B cell (primary cell): ENCODE measurements around the gene CD151. TPM values are rescaled to one million over a fixed set of nuclear protein-coding genes. Genes with fewer than 3 reads are reported as not detected.

Source experiments
- ATAC-seq: fragments of 200-7000 bp; cut with Tn5 transposase; one replicate; pipeline ENCODE4 v1.10.0; 2021; ENCODE audit warnings: low read depth, mild to moderate bottlenecking, moderate number of reproducible peaks, moderate library complexity
- CTCF ChIA-PET: fragments of 350-600 bp; sonication (Branson Sonifier 250); formaldehyde crosslinking; loops from one replicate; lab custom pipeline; 2021; ENCODE audit warnings: antibody characterized with exemption, inconsistent platforms; lab: Charles Lee
- POLR2A ChIA-PET: fragments of 350-600 bp; sonication (Branson Sonifier 250); formaldehyde crosslinking; loops from one replicate; lab custom pipeline; 2021; ENCODE audit warnings: antibody characterized with exemption; lab: Charles Lee
- DNase-seq: peaks from one replicate; pipeline ENCODE4 v3.0.0; 2013
- H2AFZ ChIP-seq: 2 replicates; pipeline ENCODE4 v1.6.1; 2012; ENCODE audit warnings: mild to moderate bottlenecking, low read depth, low read length; ENCODE audit not compliant: insufficient read depth, poor library complexity, severe bottlenecking
- H3K27ac ChIP-seq, 2 donors: 1 replicate in 1 of 2; 2 replicates in 1 of 2; pipeline ENCODE4 v1.5.1; 2012 to 2013; ENCODE audit warnings: low read length in 2 of 2, mild to moderate bottlenecking in 2 of 2, moderate library complexity in 1 of 2
- H3K27me3 ChIP-seq, 4 experiments: fragments of 200-600 bp in 1 of 4; sonication (generic) in 1 of 4; replicated peaks in 1 of 4; 1 replicate in 2 of 4; 2 replicates in 2 of 4; pipeline versions ENCODE4 v1.6.1 to v1.7.0; 2013 to 2016; ENCODE audit warnings: low read length in 3 of 4, mild to moderate bottlenecking in 2 of 4, mixed read lengths in 1 of 4, moderate library complexity in 1 of 4; ENCODE audit not compliant: insufficient read depth in 4 of 4, control insufficient read depth in 3 of 4; ENCODE audit errors: control extremely low read depth in 1 of 4
- H3K36me3 ChIP-seq, 2 experiments: replicated peaks in 1 of 2; 1 replicate in 1 of 2; 2 replicates in 1 of 2; pipeline versions ENCODE4 v1.6.1 to v1.7.1; 2013; ENCODE audit warnings: low read length in 1 of 2; ENCODE audit not compliant: insufficient read depth in 2 of 2, control insufficient read depth in 1 of 2; ENCODE audit errors: control extremely low read depth in 1 of 2, extremely low read depth in 1 of 2
- H3K4me1 ChIP-seq, 2 donors: fragments of 200-600 bp in 1 of 2; sonication (generic) in 1 of 2; 1 replicate in 1 of 2; 2 replicates in 1 of 2; pipeline versions ENCODE4 v1.5.1 to v1.6.1; 2013 to 2017; ENCODE audit warnings: low read length in 2 of 2; ENCODE audit not compliant: control insufficient read depth in 2 of 2, insufficient read depth in 2 of 2
- H3K4me2 ChIP-seq: replicated peaks from 2 replicates; pipeline ENCODE3; 2012; ENCODE audit warnings: mild to moderate bottlenecking, low read depth, low read length; ENCODE audit not compliant: poor library complexity, severe bottlenecking
- H3K4me3 ChIP-seq, 5 experiments: fragments of 200-600 bp in 1 of 5; sonication (generic) in 1 of 5; 1 replicate in 3 of 5; 2 replicates in 2 of 5; pipeline versions ENCODE4 v1.5.1 to v1.7.0; 2011 to 2016; ENCODE audit warnings: low read length in 4 of 5, mild to moderate bottlenecking in 4 of 5, low read depth in 2 of 5, control low read depth in 1 of 5, moderate library complexity in 1 of 5; ENCODE audit not compliant: insufficient read depth in 1 of 5; ENCODE audit errors: control extremely low read depth in 1 of 5, extremely low read depth in 1 of 5
- H3K79me2 ChIP-seq: fragments of 200-600 bp; sonication (generic); one replicate; pipeline ENCODE4 v1.6.0; 2016; ENCODE audit warnings: low read length; ENCODE audit not compliant: control insufficient read depth, insufficient read depth
- H3K9ac ChIP-seq: fragments of 200-600 bp; sonication (generic); 2 replicates; pipeline ENCODE4 v1.6.1; 2017; ENCODE audit warnings: mild to moderate bottlenecking, low read length, moderate library complexity
- H3K9me3 ChIP-seq, 3 donors: one replicate each; pipeline versions ENCODE4 v1.6.1 to v1.7.1; 2013; ENCODE audit warnings: low read length in 2 of 3; ENCODE audit not compliant: control insufficient read depth in 2 of 3, insufficient read depth in 1 of 3; ENCODE audit errors: control extremely low read depth in 1 of 3
- H4K20me1 ChIP-seq: 2 replicates; pipeline ENCODE4 v1.6.0; 2012; ENCODE audit warnings: mild to moderate bottlenecking, low read length; ENCODE audit not compliant: insufficient read depth, control insufficient read depth, poor library complexity, severe bottlenecking
- H3K27ac Mint-ChIP-seq: one replicate; pipeline ENCODE4 v1.8.0; 2021; ENCODE audit warnings: mixed read lengths
- H3K27me3 Mint-ChIP-seq: one replicate; pipeline ENCODE4 v1.8.0; 2021; ENCODE audit warnings: mixed read lengths
- H3K4me1 Mint-ChIP-seq: one replicate; pipeline ENCODE4 v1.8.0; 2021; ENCODE audit warnings: mixed read lengths
- H3K4me3 Mint-ChIP-seq: one replicate; pipeline ENCODE4 v1.8.0; 2021; ENCODE audit warnings: mixed read lengths
- H3K9me3 Mint-ChIP-seq: one replicate; pipeline ENCODE4 v1.8.0; 2022; ENCODE audit warnings: mixed read lengths; ENCODE audit not compliant: insufficient read depth
- EZH2 ChIP-seq: IDR thresholded peaks from 2 replicates; pipeline ENCODE4 v1.6.1; 2012; ENCODE audit warnings: borderline replicate concordance, low read depth, mild to moderate bottlenecking, moderate library complexity, low read length; ENCODE audit not compliant: insufficient read depth, poor library complexity, severe bottlenecking
- WGBS: methylation state at CpG from one replicate; pipeline ENCODE4 v1.1.5; 2013; ENCODE audit warnings: missing lambda C conversion rate; ENCODE audit not compliant: insufficient coverage; 5-methylcytosine and 5-hydroxymethylcytosine counted together
- intact Hi-C: fragments of 100-400 bp; cut with micrococcal nuclease; formaldehyde crosslinking; loops from one replicate; pipeline ENCODE4 v1.10.0; 2022
- polyA plus RNA-seq: library from polyadenylated mRNA; depleted of rRNA; stranded (reverse); fragments of >200 nt; gene quantifications from 2 replicates; pipeline ENCODE4 v1.2.3, GENCODE V29; 2012
- total RNA-seq, 2 donors: library from RNA; stranded (reverse); fragments of 120-200 nt in 1 of 2; gene quantifications; 1 replicate in 1 of 2; 2 replicates in 1 of 2; pipeline versions ENCODE4 v1.2.3 to v1.2.4, GENCODE V29; 2013 to 2022
- TF ChIP-seq, protein P1 (sequence below): fragments of 200-600 bp; IDR thresholded peaks from one replicate; pipeline ENCODE4 v1.8.0; 2022; ENCODE audit warnings: antibody characterized with exemption, mild to moderate bottlenecking

Gene CD151
- total and polyA plus RNA-seq, 2 donors (not counting 1 experiment from before 2014, with no cell fraction given): 24.4 to 25.5 TPM

DNA sequence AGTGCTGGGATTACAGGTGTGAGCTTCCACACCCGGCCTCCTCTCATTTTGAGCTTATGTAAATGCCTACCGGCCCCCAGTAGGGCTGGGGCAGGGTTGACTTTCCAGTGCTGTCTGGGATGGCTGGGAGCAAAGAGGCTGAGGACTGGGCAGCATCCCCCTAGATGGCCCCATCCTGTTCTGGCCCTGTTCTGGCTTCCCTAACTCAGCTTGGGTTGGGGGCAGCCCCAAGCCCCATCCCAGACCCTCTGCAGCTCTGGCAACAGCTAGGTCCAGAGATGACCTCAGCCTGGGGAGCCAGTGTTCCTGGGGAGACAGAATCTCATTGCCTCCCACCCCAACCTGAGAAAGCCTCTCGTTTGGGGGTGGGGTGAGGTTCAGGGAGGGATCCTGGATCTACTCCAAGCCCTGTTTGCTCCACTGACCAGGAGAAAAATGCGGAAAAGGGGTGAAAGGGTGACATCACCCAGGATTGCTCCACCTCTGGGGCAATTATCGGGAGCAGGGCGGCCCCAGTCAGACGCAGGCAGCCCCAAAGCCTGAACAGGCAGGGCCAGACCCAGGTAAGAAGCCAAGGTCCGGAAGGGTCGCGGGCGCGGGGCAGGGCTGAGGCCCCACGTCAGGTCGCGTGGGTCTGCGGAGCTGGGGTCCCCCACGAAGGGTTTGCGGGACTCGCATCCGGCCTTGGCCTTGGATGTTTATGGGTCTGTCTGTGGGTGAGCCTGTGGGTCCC lies 14.2 kb upstream of the CD151 start, which contains the start of gene PNPLA2:
PNPLA2 (plus strand) TSS at position 519 of the 733 bp plus-strand sequence. CDS start 805 bp downstream, outside the sequence.
- Mint-ChIP-seq H3K27ac (peak within 1 kb of the TSS; percentile 91), H3K4me3 (peak within 1 kb of the TSS; percentile 92), H3K9me3 (no peaks in the 10 kb centered on the region), H3K27me3 (no peaks in the 10 kb centered on the region), H3K4me1 (peaks cover 20% of the 10 kb centered on the region)
- no peak for ATAC-seq
- 39% methylated on average over 19 of the region's 20 CpGs for WGBS
- H3K4me1 ChIP-seq: peaks cover 16 to 26% of the 10 kb centered on the region in 2 donors
- ChIA-PET POLR2A (interaction anchor here (0.5 to 3.7 kb wide), 12 partner anchors 9 to 1564 kb away, joined by 3 to 57 read pairs (median 4); partner anchors contain the start of genes BET1L, CD151, CRACR2B and GATD1), CTCF (interaction anchor here (0.6 to 2.8 kb wide), 4 partner anchors 8 to 96 kb away, joined by 3 to 14 read pairs (median 4); partner anchors contain the start of gene RPLP2)
- H3K79me2 ChIP-seq: peaks cover 24% of the 10 kb centered on the region
- no peaks in the 10 kb centered on the region for H3K9me3 ChIP-seq
- H3K9ac ChIP-seq: peak within 1 kb of the TSS; percentile 91
- TF ChIP-seq, protein P1, sequence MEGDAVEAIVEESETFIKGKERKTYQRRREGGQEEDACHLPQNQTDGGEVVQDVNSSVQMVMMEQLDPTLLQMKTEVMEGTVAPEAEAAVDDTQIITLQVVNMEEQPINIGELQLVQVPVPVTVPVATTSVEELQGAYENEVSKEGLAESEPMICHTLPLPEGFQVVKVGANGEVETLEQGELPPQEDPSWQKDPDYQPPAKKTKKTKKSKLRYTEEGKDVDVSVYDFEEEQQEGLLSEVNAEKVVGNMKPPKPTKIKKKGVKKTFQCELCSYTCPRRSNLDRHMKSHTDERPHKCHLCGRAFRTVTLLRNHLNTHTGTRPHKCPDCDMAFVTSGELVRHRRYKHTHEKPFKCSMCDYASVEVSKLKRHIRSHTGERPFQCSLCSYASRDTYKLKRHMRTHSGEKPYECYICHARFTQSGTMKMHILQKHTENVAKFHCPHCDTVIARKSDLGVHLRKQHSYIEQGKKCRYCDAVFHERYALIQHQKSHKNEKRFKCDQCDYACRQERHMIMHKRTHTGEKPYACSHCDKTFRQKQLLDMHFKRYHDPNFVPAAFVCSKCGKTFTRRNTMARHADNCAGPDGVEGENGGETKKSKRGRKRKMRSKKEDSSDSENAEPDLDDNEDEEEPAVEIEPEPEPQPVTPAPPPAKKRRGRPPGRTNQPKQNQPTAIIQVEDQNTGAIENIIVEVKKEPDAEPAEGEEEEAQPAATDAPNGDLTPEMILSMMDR: no peak
- no peak for TF ChIP-seq EZH2
- H3K27ac ChIP-seq: peak within 1 kb of the TSS; percentile 68 to 91
- peak within 1 kb of the TSS; percentile 90 for H3K4me2 ChIP-seq
- no peaks in the 10 kb centered on the region for H3K27me3 ChIP-seq
- peaks cover 0 to 23% of the 10 kb centered on the region in 2 experiments for H3K36me3 ChIP-seq
- intact Hi-C loops: loop anchor here (1.0 kb wide), 3 partner anchors 9 to 20 kb away; partner anchors contain the start of genes PIDD1, RPLP2 and SLC25A22
- no peak for DNase-seq
- peak within 1 kb of the TSS in 4 of 5 experiments; percentile 58 to 82 (median 77) for H3K4me3 ChIP-seq
- H2AFZ ChIP-seq: peak within 1 kb of the TSS; percentile 87
- peaks cover 39% of the 10 kb centered on the region for H4K20me1 ChIP-seq
